SU-DHL-6 (cell line): ENCODE data around the gene FBXO11.

Experiments used
- H2AFZ ChIP-seq: fragments of 200-600 bp; sonication (generic); 2 replicates; pipeline ENCODE4 v1.6.1; 2014; ENCODE audit warnings: low read depth, mild to moderate bottlenecking, moderate library complexity, mixed read lengths, antibody characterized with exemption, low read length; ENCODE audit not compliant: severe bottlenecking
- H3F3A ChIP-seq: fragments of 200-600 bp; shearing (Covaris generic); 2 replicates; pipeline ENCODE4 v1.6.0; 2016; ENCODE audit warnings: antibody characterized with exemption, mild to moderate bottlenecking; ENCODE audit not compliant: insufficient read depth
- H3K27ac ChIP-seq: fragments of 200-600 bp; sonication (generic); 2 replicates; pipeline ENCODE4 v1.5.1; 2016; ENCODE audit warnings: low read depth, mild to moderate bottlenecking, low read length, moderate library complexity, mixed read lengths
- H3K27me3 ChIP-seq: fragments of 200-600 bp; sonication (generic), shearing (Covaris generic); 2 replicates; pipeline ENCODE4 v1.6.0; 2014; ENCODE audit warnings: mild to moderate bottlenecking, low read length
- H3K36me3 ChIP-seq: fragments of 200-600 bp; sonication (generic); 2 replicates; pipeline ENCODE4 v1.6.1; 2014; ENCODE audit warnings: mild to moderate bottlenecking, low read length, mixed read lengths
- H3K4me2 ChIP-seq: fragments of 300-600, 200-600 bp; shearing (Covaris generic), sonication (generic); 2 replicates; pipeline ENCODE4 v1.6.0; 2014; ENCODE audit warnings: low read length, low read depth, mild to moderate bottlenecking; ENCODE audit not compliant: poor library complexity, severe bottlenecking
- H3K4me3 ChIP-seq: fragments of 200-600 bp; sonication (generic); 2 replicates; pipeline ENCODE4 v1.5.1; 2014; ENCODE audit warnings: antibody characterized with exemption, low read length, mild to moderate bottlenecking, mixed read lengths; ENCODE audit not compliant: insufficient read depth, poor library complexity, severe bottlenecking
- H3K79me2 ChIP-seq: fragments of 200-600 bp; sonication (generic); 2 replicates; pipeline ENCODE4 v1.6.1; 2014; ENCODE audit warnings: mild to moderate bottlenecking, low read length, moderate library complexity; ENCODE audit not compliant: insufficient read depth
- H3K9ac ChIP-seq: fragments of 200-600 bp; sonication (generic); 2 replicates; pipeline ENCODE4 v1.7.0; 2014; ENCODE audit warnings: mild to moderate bottlenecking, low read length
- H3K9me2 ChIP-seq: fragments of 200-600 bp; sonication (generic); replicated peaks from 2 replicates; pipeline ENCODE4 v1.6.1; 2014; ENCODE audit warnings: low read length; ENCODE audit not compliant: insufficient read depth
- H3K9me3 ChIP-seq: fragments of 200-600 bp; sonication (generic); 2 replicates; pipeline ENCODE4 v1.6.1; 2014; ENCODE audit warnings: low read length, mixed read lengths; ENCODE audit not compliant: insufficient read depth
- H4K20me1 ChIP-seq: fragments of 200-600 bp; sonication (generic); 2 replicates; pipeline ENCODE4 v1.6.1; 2014; ENCODE audit warnings: low read depth, mild to moderate bottlenecking, antibody characterized with exemption, low read length, moderate library complexity, mixed read lengths
- EZH2phosphoT487 ChIP-seq: fragments of 200-600 bp; sonication (generic), shearing (Covaris generic); conservative IDR thresholded peaks from 2 replicates; pipeline ENCODE4 v1.6.1; 2018; ENCODE audit warnings: mild to moderate bottlenecking, antibody characterized with exemption, low read length, moderate library complexity, mixed read lengths
- TF ChIP-seq, protein P1 (sequence below): fragments of 200-600 bp; sonication (generic); IDR thresholded peaks from one replicate; pipeline ENCODE4 v1.5.1; 2017; ENCODE audit warnings: antibody characterized with exemption, mild to moderate bottlenecking, low read length, moderate library complexity; ENCODE audit not compliant: insufficient read depth, poor library complexity, severe bottlenecking

FBXO11 gene

DNA sequence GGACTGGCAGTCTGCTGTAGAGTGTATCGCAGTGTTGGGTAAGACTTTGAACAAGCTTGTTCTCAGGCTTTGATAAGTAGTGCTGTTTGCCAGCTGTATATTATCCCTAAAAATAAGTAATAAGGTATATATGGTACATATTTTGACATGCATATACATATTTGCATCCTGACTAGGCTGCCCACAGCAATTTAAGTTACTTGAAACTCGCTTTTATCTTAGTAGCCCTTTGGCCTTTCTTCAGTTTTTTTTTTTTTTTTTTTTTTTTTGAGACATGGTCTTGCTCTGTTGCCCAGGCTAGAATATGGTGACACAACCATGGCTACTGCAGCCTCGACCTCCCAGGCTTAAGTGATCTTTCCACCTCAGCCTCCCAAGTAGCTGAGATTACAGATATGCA, 105.2 kb downstream of the FBXO11 start:
- Histone ChIP-seq H3K27me3 (no peaks in the 10 kb centered on the region), H3K9me3 (no peaks in the 10 kb centered on the region), H3K36me3 (peaks cover 88% of the 10 kb centered on the region), H3K27ac (no peak overlapping the region), H3K4me2 (no peak overlapping the region), H3F3A (peaks cover 74% of the 10 kb centered on the region), H4K20me1 (peaks cover 48% of the 10 kb centered on the region), H3K9ac (no peak overlapping the region), H3K9me2 (no peaks in the 10 kb centered on the region), H2AFZ (no peak overlapping the region), H3K4me3 (no peak overlapping the region), H3K79me2 (peaks cover 68% of the 10 kb centered on the region)
- TF ChIP-seq EZH2phosphoT487 = no peak
- TF ChIP-seq, protein P1, sequence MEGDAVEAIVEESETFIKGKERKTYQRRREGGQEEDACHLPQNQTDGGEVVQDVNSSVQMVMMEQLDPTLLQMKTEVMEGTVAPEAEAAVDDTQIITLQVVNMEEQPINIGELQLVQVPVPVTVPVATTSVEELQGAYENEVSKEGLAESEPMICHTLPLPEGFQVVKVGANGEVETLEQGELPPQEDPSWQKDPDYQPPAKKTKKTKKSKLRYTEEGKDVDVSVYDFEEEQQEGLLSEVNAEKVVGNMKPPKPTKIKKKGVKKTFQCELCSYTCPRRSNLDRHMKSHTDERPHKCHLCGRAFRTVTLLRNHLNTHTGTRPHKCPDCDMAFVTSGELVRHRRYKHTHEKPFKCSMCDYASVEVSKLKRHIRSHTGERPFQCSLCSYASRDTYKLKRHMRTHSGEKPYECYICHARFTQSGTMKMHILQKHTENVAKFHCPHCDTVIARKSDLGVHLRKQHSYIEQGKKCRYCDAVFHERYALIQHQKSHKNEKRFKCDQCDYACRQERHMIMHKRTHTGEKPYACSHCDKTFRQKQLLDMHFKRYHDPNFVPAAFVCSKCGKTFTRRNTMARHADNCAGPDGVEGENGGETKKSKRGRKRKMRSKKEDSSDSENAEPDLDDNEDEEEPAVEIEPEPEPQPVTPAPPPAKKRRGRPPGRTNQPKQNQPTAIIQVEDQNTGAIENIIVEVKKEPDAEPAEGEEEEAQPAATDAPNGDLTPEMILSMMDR = no peak

DNA sequence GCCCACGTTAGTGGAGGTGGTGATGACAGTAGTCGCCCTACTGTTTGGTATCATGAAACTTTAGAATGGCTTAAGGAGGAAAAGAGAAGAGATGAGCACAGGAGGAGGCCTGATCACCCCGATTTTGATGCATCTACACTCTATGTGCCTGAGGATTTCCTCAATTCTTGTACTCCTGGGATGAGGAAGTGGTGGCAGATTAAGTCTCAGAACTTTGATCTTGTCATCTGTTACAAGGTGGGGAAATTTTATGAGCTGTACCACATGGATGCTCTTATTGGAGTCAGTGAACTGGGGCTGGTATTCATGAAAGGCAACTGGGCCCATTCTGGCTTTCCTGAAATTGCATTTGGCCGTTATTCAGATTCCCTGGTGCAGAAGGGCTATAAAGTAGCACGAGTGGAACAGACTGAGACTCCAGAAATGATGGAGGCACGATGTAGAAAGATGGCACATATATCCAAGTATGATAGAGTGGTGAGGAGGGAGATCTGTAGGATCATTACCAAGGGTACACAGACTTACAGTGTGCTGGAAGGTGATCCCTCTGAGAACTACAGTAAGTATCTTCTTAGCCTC, 107.2 kb downstream of the FBXO11 start:
- Histone ChIP-seq H3K27me3 (no peaks in the 10 kb centered on the region), H3K27ac (no peak overlapping the region), H3K36me3 (peaks cover 80% of the 10 kb centered on the region), H3K9ac (no peak overlapping the region), H3F3A (peaks cover 56% of the 10 kb centered on the region), H3K4me2 (no peak overlapping the region), H3K9me3 (no peaks in the 10 kb centered on the region), H2AFZ (no peak overlapping the region), H3K9me2 (no peaks in the 10 kb centered on the region), H3K4me3 (no peak overlapping the region), H3K79me2 (peaks cover 88% of the 10 kb centered on the region), H4K20me1 (peaks cover 47% of the 10 kb centered on the region)
- TF ChIP-seq, protein P1 = no peak
- no peak for TF ChIP-seq EZH2phosphoT487

DNA sequence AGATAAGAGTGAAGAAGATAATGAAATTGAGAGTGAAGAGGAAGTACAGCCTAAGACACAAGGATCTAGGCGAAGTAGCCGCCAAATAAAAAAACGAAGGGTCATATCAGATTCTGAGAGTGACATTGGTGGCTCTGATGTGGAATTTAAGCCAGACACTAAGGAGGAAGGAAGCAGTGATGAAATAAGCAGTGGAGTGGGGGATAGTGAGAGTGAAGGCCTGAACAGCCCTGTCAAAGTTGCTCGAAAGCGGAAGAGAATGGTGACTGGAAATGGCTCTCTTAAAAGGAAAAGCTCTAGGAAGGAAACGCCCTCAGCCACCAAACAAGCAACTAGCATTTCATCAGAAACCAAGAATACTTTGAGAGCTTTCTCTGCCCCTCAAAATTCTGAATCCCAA, 107.7 kb downstream of the FBXO11 start:
- H3K27me3 ChIP-seq = no peaks in the 10 kb centered on the region
- H3K9me3 ChIP-seq = no peaks in the 10 kb centered on the region
- H3K4me2 ChIP-seq = no peak overlapping the region
- H3K9ac ChIP-seq = no peak overlapping the region
- H2AFZ ChIP-seq = no peak overlapping the region
- H3K9me2 ChIP-seq = no peaks in the 10 kb centered on the region
- H3K4me3 ChIP-seq = no peak overlapping the region
- peaks cover 51% of the 10 kb centered on the region for H3F3A ChIP-seq
- H3K36me3 ChIP-seq = peaks cover 75% of the 10 kb centered on the region
- no peak overlapping the region for H3K27ac ChIP-seq
- peaks cover 45% of the 10 kb centered on the region for H4K20me1 ChIP-seq
- TF ChIP-seq, protein P1 = no peak
- no peak for TF ChIP-seq EZH2phosphoT487
- peaks cover 91% of the 10 kb centered on the region for H3K79me2 ChIP-seq
